ENCODE data around the gene SNX15.

SNX15 gene

DNA sequence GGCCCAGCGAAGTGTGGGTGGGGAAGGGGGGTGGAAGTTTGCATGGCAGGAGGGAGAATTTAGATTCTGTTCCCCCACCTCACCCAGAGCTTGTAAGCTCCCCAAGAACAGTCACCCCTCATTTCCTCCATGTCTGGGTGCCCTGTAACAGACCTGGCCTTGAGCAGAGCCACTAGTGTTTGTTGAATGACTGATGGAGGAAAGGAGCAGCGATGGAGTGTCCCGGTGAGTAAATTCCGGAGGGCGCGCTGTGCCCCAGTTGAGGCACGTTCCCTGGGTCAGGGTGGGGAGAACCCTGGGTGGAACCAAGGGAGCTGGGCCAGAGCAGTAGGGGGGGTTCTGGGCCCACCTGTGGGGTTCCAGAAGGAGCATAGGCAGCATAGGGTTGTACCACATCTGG is 30.3 kb downstream of the SNX15 start:
- no peak for DNase-seq (ENCODE audit: low read depth, low spot score)

- DNase-seq (ENCODE audit: low read depth, low spot score): no peak
Measured at GRCh38 chr11:65058012-65058411, 30.8 kb downstream of the SNX15 start.

DNA sequence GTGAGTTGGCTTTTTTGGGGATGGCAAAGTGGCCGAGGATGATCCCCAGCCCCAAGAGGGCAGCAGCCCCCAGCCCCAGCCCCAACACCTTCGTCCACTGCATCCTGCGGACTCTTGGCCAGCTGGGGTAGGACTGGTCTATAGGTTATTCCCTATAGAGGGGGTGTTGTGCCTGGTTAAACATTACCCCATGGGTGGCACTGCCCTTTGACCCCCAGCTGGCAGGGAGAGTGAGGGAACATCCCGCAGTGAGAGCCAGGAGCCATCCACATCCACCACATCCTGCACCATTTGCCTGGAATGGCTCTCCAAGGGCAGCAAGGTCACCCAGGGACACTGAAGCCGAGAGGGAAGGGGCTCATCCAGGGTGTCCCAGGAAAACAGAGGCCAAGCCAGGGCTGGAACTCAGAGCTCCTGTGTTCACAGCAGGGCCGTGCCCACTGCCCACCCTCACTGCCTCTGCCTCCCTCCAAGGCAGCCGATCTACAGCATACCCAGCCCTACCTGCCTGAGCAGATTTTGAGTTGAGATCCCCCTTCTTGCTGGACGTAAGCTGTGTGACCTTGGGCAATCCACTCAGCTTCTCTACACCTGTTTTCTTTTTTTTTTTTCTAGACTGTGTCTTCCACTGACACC is 31.3 kb downstream of the SNX15 start, which contains the start of gene NAALADL1:
TSS of gene NAALADL1 (minus strand) at position 135 of the 636 bp plus-strand sequence. CDS start at position 103, 32 bp downstream.
- no peak for DNase-seq (ENCODE audit: low read depth, low spot score)

DNA sequence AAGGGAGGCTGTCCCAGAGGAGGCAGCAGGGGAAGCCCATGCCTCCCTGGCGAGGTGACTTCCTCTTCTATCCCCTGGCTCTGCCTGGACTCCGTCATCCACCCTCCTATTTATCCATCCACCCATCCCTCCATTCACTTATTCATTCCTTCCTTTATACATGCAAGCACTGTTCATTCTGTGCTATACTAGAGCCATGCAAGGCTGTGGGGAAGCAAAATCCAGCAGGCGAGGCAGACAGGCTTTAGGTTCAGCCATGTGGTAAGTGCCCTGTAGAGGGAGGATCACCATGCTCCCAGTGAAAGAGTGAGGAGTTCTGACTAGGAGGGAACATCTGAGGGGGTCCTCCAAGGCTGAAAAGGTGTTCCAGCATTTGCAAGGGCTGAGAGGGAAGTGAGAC is 32.3 kb downstream of the SNX15 start:
- no peak for DNase-seq (ENCODE audit: low read depth, low spot score)

DNA sequence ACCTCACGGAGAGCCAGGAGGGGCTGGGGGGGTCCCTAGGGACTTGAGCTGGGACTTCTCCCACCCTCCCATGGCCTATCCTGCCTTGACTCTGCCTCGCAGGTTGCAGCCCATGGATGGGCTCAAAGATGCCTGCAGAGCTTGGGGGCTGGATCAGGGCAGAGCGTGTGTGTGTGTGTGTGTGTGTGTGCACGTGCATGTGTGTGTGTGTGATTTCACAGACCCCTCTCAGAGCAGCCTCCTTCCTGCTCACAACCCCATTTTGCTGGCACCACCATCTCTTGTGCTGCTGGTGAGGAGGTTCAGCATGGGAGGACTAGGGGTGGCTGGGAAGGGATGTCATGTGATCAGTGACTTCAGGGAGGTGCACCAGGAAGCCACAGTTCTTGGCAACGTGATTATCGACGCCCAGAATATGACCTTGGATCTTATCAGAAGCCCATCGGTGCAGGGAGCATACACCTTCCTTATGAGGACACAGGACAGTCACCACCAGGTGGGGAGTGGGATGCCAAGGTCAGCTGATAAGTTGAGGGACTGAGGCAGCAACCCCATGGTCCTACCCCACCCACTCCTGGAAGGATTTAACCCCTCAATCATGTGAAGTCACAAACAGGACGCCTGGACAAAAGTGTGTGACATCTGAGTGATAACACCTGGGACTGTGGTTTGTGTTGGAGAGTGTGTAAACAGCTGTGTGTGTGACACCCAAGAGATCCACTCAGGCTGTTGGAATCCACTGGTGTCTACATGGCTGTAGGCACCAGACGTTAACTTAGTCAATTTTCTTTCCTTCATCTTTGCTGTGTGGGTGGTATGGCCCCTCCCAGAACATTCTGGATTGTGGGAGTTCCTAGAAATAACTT is 33.0 kb downstream of the SNX15 start:
- no peak for DNase-seq (ENCODE audit: low read depth, low spot score)

GRCh38 chr11:65060913-65061408 is 33.7 kb downstream of the SNX15 start:
- no peak for DNase-seq (ENCODE audit: low read depth, low spot score)

DNA sequence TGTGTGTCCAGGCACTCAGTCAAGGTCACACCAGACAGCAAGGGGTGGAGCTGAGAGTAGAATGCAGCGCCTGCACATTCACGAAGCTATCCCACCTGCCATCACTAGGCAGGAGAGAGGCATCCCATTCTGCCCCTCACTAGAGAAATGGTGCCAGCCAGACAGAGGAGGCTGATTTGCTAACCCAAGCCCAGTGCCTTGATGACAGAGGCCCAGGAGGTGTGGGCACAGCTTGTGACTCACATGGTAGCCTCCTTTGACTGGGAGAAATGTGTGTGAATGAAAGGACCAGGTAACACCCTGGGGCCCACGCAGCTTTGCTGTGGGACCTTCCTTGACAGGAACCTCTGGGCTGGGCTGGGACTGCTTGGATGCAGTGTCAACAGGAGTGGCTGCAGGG is 36.3 kb downstream of the SNX15 start:
- no peak for DNase-seq (ENCODE audit: low read depth, low spot score)

DNA sequence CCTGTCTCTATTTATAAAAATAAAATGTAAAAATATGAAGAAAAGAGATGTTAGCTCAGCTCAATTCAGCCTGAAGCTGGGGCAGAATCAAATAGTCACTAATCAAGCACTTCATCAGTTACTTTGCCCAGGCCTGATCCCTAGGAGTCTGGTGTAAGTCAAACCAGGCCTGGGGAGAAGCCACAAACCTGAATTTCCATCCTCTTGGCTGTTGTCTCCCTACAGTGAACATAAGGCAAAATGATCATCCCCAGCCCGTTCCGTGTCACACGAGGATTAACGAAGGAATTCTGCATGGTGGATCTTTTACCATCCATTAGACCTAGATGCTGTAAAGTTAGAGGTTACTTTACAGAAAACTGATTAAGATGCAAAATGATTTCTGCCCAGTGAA is 37.6 kb downstream of the SNX15 start:
- no peak for DNase-seq (ENCODE audit: low read depth, low spot score)

DNA sequence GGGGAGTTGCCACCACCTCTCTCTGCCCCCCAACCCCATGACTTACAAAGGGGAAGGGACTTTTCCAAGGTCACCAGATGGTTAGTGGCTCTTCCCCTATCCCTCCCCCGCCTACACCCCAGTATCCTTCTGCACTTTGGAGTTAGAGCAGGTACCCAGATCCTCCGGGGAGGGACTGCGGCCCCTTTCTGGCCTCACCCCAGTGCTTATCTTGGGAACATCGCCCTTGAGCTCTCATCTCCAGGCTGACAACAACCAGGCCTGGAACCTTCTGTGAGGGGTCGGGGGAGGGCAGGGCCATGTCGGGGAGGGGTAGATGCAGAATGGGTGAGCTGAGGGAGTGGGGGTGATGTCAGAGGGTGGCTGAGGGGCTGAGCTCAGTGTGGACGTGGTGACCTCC is 38.6 kb downstream of the SNX15 start:
- DNase-seq (ENCODE audit: low read depth, low spot score): no peak

- no peak for DNase-seq (ENCODE audit: low read depth, low spot score)
Measured at GRCh38 chr11:65066315-65066714, 39.1 kb downstream of the SNX15 start.

DNA sequence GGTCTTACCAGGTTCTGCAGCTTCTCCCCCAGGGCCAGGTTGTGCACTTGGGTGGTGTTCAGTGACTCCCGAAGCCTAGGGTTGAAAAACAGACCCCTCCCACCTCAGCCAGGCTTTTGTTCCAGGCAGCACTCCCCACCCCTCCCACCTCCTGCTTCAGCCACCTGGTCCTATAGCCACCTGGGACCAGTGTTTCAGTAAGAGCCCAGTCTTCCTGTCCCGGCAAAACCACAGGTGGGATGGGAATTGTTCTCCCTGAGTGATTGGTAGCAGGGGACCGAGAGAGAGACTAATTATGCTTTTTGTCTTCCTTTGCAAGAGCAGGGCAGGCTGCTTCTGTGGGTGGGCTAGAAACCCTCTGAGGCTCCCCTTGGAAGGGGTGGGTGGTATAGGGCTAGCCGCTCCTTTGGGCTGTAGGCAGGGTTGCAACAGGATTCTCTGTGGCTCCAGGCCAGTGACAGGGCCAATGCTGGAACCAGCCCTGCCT is 39.6 kb downstream of the SNX15 start:
- no peak for DNase-seq (ENCODE audit: low read depth, low spot score)

DNA sequence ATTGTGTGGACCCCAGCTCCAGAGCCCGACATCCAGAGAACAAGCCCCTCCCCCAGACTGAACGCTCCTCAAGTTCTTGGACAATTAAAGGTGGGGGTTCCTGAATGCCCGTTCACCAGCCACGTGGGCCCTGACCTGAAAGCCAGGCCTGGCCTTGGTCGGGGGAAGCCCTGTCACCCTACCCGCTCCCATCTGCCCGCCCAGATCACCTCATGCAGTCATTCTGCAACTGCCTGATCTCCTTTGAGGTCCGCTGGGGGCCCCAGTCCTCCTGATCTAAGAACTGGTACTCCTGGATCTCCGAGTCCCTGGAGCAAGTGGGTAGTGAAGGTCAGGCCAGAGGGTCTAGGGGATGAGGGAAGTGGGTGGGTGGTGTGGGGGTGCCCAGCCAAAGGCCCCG is 40.2 kb downstream of the SNX15 start:
- DNase-seq (ENCODE audit: low read depth, low spot score): no peak

DNA sequence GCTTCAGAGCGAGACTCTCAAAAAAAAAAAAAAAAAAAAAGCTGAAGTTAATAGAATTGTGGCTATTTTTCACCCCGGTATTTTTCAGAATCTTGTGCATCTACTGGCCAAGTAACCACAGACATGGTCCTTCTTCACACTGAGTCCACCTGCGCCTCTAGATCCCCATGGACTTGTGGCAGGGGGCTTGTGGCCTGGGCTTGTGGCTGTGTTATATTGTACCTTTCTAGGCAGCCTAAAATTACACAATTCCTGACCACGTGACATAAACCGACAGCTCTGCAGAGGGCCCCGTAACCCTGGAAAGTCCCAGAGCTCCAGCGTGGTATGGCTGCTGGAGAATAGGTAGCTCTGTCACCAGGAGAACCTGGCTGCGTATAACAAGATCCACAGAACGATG is 42.0 kb downstream of the SNX15 start:
- no peak for DNase-seq (ENCODE audit: low read depth, low spot score)

- DNase-seq (ENCODE audit: low read depth, low spot score): no peak
Measured at GRCh38 chr11:65071907-65072630, 44.8 kb downstream of the SNX15 start.

DNA sequence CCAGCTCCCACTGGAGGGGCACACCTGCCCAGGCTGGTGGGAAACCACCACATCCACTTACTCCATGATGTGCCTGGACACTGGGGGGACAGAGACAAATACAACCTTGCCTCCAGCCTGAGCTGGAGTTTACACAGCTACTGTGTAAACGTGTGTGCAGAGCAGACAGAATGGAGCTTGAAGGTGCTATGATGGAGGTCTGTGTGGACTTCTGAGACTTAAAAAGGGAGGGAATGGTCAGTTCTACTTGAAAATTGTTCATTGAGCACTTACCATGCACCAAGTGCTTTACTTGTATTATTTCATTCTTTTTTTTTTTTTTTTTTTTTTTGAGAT is 45.4 kb downstream of the SNX15 start:
- DNase-seq (ENCODE audit: low read depth, low spot score): no peak

DNA sequence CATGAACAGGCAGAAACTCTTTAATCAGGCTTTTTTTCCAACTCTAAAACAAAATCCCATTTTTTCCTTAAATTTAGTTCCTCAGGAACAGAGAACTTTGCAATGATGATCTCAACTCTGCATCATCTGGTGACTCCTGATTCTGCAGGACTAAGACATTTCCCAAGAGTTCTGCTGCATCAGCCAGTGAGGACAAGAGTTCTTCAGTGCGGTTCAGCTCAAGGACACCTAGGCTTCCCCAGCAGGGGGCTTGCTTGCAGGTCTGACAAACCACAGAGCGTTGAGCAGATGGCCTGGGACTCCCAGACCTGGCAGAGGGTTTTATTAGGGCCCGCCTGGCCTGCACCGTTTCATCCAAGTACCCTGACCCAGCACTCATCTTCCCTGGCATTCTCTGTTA is 50.2 kb downstream of the SNX15 start:
- no peak for DNase-seq (ENCODE audit: low read depth, low spot score)

DNA sequence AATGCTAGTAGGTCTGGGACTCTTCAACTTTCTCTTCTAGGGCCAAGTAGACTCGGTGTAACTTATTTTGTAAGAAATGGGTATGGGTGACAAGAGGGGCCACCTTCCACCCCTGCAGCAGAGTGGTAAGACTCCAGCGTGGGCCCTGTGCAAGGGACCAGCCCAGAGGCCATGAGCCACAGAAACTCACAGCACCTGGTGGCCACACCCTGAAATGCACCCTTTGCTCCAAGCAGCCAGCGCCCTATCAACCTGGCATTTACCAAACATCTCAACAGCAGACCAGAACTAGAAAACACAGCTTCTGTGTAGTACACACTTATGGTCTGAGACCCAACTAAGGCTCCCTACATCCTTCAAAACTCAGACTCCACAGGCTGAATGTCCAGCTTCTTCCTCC is 50.9 kb downstream of the SNX15 start:
- DNase-seq (ENCODE audit: low read depth, low spot score): no peak

- no peak for DNase-seq (ENCODE audit: low read depth, low spot score)
Measured at GRCh38 chr11:65078786-65079342, 51.6 kb downstream of the SNX15 start.

- no peak for DNase-seq (ENCODE audit: low read depth, low spot score)
Measured at GRCh38 chr11:65083134-65083833, 56.0 kb downstream of the SNX15 start.

GRCh38 chr11:65083834-65084597 is 56.8 kb downstream of the SNX15 start, which contains the start of the genes CDCA5 and ZFPL1:
Gene CDCA5 (minus strand): TSS chr11:65084040. CDS start chr11:65083978, 62 bp downstream.
Gene ZFPL1 (plus strand): TSS chr11:65084222. CDS start chr11:65084699, 477 bp downstream.
- DNase-seq (ENCODE audit: low read depth, low spot score): peak; percentile 83
